GM06990 (cell line): ENCODE measurements around the gene ASTL.

Experiments
- DNase-seq: peaks from one replicate; pipeline ENCODE4 v3.0.0-alpha.2; 2011; ENCODE audit not compliant: insufficient read length; ENCODE audit errors: extremely low read depth
- H3K27me3 ChIP-seq: replicated peaks from 2 replicates; pipeline ENCODE4 v1.6.0; 2011; ENCODE audit warnings: low read length; ENCODE audit not compliant: control insufficient read depth, insufficient read depth
- H3K36me3 ChIP-seq: 2 replicates; pipeline ENCODE4 v1.5.1; 2011; ENCODE audit warnings: low read length; ENCODE audit not compliant: control insufficient read depth, insufficient read depth
- H3K4me3 ChIP-seq: replicated peaks from 2 replicates; pipeline ENCODE4 v1.5.1; 2011; ENCODE audit warnings: low read depth, mild to moderate bottlenecking, control low read depth, low read length
- TF ChIP-seq, protein P1 (sequence below): IDR thresholded peaks from 2 replicates; pipeline ENCODE4 v1.5.1; 2011; ENCODE audit warnings: low read length, control low read depth, mild to moderate bottlenecking, inconsistent platforms; ENCODE audit not compliant: insufficient read depth, poor library complexity, severe bottlenecking

The ASTL gene

DNA sequence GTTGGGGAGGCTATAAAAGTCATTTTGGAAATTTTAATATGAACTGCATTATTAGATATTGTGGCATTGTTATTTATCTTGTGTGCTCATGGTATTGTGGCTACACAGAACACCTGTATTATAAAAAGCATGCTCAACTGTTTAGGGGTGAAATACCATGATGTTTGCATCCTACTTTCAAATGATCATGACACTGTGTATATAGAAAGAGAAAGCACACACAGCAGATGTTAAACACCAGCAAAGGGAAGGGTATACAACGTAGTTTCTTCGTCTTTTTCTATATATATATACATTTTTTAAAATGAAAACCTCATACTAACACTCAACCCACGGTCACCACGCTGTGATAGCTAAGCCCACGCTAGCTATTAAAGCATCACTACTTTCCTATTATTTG is 43.2 kb upstream of the ASTL start:
- H3K27me3 ChIP-seq, result no peaks in the 10 kb centered on the region
- no peak overlapping the region for H3K4me3 ChIP-seq
- peaks cover 12% of the 10 kb centered on the region for H3K36me3 ChIP-seq
- TF ChIP-seq, protein P1, sequence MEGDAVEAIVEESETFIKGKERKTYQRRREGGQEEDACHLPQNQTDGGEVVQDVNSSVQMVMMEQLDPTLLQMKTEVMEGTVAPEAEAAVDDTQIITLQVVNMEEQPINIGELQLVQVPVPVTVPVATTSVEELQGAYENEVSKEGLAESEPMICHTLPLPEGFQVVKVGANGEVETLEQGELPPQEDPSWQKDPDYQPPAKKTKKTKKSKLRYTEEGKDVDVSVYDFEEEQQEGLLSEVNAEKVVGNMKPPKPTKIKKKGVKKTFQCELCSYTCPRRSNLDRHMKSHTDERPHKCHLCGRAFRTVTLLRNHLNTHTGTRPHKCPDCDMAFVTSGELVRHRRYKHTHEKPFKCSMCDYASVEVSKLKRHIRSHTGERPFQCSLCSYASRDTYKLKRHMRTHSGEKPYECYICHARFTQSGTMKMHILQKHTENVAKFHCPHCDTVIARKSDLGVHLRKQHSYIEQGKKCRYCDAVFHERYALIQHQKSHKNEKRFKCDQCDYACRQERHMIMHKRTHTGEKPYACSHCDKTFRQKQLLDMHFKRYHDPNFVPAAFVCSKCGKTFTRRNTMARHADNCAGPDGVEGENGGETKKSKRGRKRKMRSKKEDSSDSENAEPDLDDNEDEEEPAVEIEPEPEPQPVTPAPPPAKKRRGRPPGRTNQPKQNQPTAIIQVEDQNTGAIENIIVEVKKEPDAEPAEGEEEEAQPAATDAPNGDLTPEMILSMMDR, result no peak
- no peak for DNase-seq

GRCh38 chr2:96180521-96180920 is 42.2 kb upstream of the ASTL start:
- no peaks in the 10 kb centered on the region for H3K27me3 ChIP-seq
- H3K4me3 ChIP-seq, result no peak overlapping the region
- TF ChIP-seq, protein P1, result no peak
- DNase-seq, result no peak
- H3K36me3 ChIP-seq, result peaks cover 9% of the 10 kb centered on the region

DNA sequence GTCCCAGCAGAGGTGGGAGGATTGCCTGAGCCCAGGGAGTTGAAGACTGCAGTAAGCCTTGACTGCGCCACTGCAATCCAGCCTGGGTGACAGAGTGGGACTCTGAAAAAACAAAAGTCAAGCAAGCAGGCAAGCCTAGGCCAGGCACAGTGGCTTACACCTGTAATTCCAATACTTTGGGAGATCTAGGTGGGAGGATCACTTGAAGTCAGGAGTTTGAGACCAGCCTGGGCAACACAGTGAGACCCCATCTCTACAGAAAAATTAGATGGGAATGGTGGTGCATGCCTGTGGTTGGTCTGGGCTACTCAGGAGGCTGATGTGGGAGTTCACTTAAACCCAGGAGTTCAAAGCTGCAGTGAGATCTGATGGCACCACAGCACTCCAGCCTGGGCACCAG is 41.7 kb upstream of the ASTL start:
- peaks cover 7% of the 10 kb centered on the region for H3K36me3 ChIP-seq
- H3K4me3 ChIP-seq, result no peak overlapping the region

GRCh38 chr2:96176661-96177060 is 38.4 kb upstream of the ASTL start:
- DNase-seq, result no peak
- Histone ChIP-seq H3K27me3 (no peaks in the 10 kb centered on the region), H3K36me3 (no peaks in the 10 kb centered on the region), H3K4me3 (no peak overlapping the region)
- TF ChIP-seq, protein P1, result no peak

More for the DNA sequence above, 41.7 kb upstream of the ASTL start:
- DNase-seq, result no peak
- TF ChIP-seq, protein P1, result no peak
- no peaks in the 10 kb centered on the region for H3K27me3 ChIP-seq

DNA sequence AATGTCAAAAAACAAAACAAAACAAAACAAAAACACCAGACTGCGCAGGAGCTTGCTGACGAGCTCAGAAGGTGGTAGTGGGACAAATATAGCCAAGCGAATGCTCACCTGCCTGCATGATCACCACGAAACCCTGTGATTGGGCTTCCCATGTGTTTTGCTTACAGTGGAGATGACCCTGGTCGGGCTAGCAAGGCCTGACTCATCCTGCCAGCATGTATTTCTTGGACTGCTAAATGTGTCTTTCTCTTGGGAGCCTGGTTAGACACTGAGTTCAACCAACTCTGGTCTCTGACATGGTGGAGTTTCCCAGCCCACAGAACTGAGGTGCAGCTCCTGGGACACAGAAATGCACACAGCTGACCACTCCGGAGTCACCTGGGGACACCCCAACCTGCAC is 37.6 kb upstream of the ASTL start:
- no peaks in the 10 kb centered on the region for H3K36me3 ChIP-seq
- no peak for DNase-seq
- H3K4me3 ChIP-seq, result no peak overlapping the region
- H3K27me3 ChIP-seq, result no peaks in the 10 kb centered on the region
- TF ChIP-seq, protein P1, result no peak
